Activated CD4-positive, CD25-positive, alpha-beta regulatory T cell (primary cell): ENCODE measurements around the gene ERN1.
"Not testable (repeated sequence)": the region's sequence is repeated elsewhere in the genome, so short reads cannot be mapped to it uniquely, and the experiment has no call there.

Source experiments
- DNase-seq, 4 experiments: peaks; one replicate each; lab custom pipeline; 2025; lab: John Stamatoyannopoulos, UW

The ERN1 gene

DNA sequence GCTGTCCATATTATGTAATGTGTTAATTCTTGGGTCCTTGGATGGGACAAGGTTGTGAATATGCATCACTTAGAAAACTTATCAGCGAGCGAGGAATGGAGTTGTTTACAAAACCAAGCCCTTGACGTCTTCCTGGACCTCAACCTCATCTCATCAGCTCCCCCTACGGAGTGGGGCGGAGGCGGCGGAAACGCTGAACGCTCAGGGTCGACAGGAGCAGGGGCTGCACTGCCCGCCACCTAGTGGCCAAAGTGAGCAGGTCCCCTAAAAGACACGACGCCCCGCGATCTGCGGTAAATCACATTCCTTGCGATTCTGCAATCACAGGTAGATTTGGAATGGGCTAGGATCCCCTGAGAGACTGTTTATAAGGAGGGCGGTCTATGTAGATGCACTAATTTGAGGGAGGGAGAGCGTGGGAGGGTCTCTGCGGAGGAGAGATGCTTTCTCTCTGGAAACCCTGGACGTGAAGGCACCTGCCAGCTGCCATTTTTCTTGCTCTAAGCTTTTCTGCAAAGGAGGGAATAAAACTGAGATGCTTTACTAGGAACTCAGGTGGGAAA is 104.1 kb downstream of the ERN1 start:
- DNase-seq: peak; percentile 51 to 92 (median 83)

- peak in 1 of 4 experiments; percentile 19 for DNase-seq
Observed at GRCh38 chr17:64024781-64025731, 104.9 kb downstream of the ERN1 start.

DNA sequence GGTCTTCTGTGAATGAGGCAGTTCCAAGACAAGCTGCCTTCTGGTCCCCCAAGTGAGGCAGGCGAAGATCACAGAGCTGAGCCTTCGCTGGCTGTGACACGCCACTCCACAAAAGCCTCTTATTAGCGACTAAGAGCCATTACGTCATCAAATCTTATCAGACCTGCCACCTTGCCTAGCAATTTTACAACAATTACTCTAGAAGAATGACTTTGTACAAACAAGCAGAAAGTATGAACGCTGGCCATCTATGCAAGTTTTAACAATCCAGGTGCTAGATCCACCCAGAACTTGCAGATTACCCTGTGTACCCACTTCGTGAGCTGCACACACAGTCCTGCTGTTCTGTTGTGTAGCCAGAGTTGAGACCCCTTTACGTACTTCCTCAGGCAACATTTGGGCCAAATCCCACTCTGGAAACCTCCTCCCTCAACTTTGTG is 105.7 kb downstream of the ERN1 start:
- no peak for DNase-seq

GRCh38 chr17:64022611-64023063 is 107.3 kb downstream of the ERN1 start:
- no peak for DNase-seq

GRCh38 chr17:64020056-64020766 is 109.7 kb downstream of the ERN1 start, which contains the start of gene ICAM2:
TSS of gene ICAM2 (minus strand) at chr17:64020633. CDS start at chr17:64006691, 13,942 bp downstream.
- peak; percentile 46 to 77 (median 68) for DNase-seq

DNA sequence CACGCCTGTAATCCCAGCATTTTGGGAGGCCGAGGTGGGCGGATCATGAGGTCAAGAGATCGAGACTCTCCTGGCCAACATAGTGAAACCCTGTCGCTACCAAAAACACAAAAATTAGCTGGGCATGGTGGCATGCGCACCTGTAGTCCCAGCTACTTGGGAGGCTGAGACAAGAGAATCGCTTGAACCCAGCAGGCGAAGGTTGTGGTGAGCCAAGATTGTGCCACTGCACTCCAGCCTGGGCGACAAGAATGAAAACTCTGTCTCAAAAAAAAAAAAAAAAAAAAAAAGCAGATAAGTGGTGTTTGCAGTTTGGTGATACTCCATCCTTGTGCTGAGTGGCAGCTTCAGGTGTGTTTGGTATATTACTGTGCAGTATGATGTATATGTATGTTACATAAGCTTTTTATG is 110.4 kb downstream of the ERN1 start:
- not testable (repeated sequence) for DNase-seq

DNA sequence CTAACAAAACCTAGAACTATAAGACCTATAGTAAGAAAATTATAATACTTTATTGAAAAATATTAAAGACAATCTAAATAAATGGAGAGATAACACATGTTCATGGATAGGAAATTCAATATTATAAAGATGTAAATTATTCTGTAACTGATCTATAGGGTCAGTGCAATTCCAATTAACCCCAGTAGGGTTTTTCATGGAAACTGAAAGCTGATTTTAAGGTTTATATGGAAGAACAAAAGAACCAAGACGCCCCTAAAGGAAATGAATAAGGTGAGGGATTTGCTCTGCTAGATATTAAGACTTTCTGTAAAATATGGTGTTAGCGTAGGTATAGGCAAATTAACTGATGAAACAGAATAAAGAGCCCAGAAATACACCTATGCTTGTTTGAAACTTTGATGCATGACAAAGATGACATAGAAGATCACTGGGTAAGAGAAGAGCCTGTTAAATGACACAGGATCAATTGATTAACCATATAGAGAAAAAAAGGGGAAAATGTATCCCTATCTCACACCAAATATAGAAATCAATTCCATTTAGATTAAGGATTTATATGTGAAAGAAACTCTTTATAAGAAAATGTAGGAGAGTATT is 112.5 kb downstream of the ERN1 start:
- DNase-seq: no peak

GRCh38 chr17:64016974-64017373 is 113.0 kb downstream of the ERN1 start:
- no peak for DNase-seq

- DNase-seq: no peak
Observed at GRCh38 chr17:64016231-64016784, 113.6 kb downstream of the ERN1 start.

GRCh38 chr17:64015447-64015846 is 114.5 kb downstream of the ERN1 start:
- no peak for DNase-seq

GRCh38 chr17:64009571-64010402 is 120.2 kb downstream of the ERN1 start:
- no peak for DNase-seq

GRCh38 chr17:64008830-64009229 is 121.1 kb downstream of the ERN1 start:
- DNase-seq: no peak

DNA sequence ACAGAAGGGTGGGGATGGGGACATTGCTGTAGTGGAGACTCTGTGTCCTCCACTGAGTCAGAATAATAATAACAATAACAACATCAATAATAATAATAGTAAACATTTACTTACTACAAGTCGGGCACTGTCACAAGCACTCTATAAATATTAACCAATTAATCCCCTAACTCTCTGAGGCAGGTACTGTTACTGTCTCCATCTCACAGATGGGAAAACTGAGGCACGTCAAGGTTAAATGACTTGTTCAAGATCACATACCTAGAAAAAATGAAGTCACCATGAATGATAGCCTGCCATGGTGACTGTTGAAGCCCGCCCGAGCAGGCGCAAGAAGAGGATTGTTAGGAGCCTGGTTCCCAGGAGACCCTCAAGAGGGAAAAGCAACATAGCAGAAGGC is 121.6 kb downstream of the ERN1 start:
- DNase-seq: no peak

DNA sequence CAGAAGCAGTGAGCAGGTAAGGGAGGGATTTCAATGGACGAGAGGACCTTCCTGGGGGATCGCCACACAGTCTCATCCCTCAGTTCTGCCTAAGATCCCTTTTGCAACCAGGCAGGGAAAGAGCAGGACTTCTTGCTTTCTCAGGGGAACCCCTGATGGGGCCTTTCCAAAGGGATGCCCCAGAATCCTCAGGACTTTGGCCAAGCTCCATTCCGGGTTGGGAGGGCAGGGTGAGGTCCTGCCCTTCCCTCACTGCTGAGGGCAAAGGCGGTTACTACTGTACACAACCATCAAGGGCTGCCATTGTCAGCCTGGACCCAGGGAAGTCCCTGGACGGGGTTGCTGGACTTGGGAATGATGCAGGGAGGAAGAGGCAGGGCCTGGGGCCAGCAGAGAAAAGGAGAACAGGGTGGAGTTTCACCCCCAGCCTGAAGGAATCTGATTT is 122.1 kb downstream of the ERN1 start:
- no peak for DNase-seq

DNA sequence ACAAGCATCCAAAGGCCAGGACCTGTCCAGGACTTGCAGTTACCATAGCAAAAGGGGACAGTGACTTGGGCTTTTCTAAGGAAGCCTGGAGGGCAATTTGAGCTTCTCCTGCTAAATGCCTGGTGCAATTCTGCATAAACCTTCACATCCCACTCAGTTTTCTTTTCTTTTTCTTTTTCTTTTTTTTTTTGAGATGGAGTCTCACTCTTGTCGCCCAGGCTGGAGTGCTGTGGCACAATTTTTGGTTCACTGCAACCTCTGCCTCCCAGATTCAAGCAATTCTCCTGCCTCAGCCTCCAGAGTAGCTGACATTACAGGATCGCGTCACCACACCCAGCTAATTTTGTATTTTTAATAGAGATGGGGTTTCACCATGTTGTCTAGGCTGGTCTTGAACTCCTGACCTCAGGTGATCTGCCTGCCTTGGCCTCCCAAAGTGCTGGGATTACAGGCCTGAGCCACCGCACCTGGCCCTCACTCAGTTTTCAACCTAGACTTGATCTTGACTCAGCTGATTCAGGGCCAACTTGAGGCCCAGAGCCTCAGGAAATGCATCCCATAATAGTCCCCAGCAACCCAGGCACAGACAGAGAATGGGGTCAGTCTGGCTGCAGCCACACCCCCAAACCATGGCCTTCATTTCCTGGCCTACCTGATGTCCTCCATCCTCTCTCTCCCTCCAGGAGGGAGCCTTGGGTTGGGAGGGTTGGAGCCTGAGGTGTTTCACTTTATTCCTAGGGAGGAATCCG is 122.7 kb downstream of the ERN1 start:
- not testable (repeated sequence) for DNase-seq

GRCh38 chr17:64006361-64007088 is 123.4 kb downstream of the ERN1 start:
- no peak for DNase-seq

DNA sequence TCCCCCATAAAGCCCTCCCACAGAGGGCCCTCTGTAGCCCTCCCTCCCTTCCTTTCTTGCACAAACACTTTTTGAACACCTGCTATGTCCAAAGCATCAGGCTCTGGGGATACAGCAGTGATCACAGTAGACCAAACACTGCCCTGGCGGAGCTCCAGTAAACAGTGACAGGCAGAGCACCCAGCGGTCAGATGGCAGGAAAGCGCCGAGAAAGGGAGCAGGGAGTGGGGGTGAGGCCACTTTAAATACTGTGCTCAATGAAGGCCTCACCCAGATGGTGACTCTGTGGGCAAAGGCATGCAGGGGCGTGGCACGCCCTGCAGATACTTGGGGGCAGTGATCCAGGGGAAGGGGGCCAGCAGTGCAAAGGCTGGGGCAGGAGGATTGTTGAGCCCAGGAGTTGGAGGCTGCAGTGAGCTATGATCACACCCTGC is 124.2 kb downstream of the ERN1 start:
- no peak for DNase-seq

- no peak for DNase-seq
Observed at GRCh38 chr17:64004903-64005733, 124.8 kb downstream of the ERN1 start.
